K562 (cell line): ENCODE data around the gene FUT6.

Experiments
- TEAD4 ChIP-seq, 2 experiments: sonication (generic) in 1 of 2; formaldehyde crosslinking in 1 of 2; IDR thresholded peaks; 2 replicates each; pipeline versions ENCODE4 v1.6.1 to v1.8.0; 2012 to 2022; ENCODE audit warnings: borderline replicate concordance in 1 of 2, inconsistent platforms in 1 of 2, low read length in 1 of 2, mild to moderate bottlenecking in 1 of 2, missing genetic modification reagents in 1 of 2
- ZNF277 ChIP-seq: fragments of 250-450 bp; sonication (Bioruptor Pico); IDR thresholded peaks from 2 replicates; pipeline ENCODE4 v1.8.0; 2022; ENCODE audit warnings: inconsistent platforms, mild to moderate bottlenecking, moderate library complexity, borderline replicate concordance
- ZNF717 ChIP-seq: fragments of 250-450 bp; sonication (Bioruptor Pico); IDR thresholded peaks from 2 replicates; pipeline ENCODE4 v1.5.0; 2021
- TF ChIP-seq, protein P1 (sequence below): sonication (generic); formaldehyde crosslinking; IDR thresholded peaks from 2 replicates; pipeline ENCODE4 v1.8.0; 2022; ENCODE audit warnings: mild to moderate bottlenecking, low read depth, missing genetic modification reagents

GRCh38 chr19:5881543-5882299 is 42.2 kb upstream of the FUT6 start:
- TF ChIP-seq, protein P1, sequence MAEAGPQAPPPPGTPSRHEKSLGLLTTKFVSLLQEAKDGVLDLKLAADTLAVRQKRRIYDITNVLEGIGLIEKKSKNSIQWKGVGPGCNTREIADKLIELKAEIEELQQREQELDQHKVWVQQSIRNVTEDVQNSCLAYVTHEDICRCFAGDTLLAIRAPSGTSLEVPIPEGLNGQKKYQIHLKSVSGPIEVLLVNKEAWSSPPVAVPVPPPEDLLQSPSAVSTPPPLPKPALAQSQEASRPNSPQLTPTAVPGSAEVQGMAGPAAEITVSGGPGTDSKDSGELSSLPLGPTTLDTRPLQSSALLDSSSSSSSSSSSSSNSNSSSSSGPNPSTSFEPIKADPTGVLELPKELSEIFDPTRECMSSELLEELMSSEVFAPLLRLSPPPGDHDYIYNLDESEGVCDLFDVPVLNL (CRISPR knock-in tag) = no peak
- TF ChIP-seq ZNF717 (no peak), TEAD4 (IDR thresholded peaks at IDR 0.05; ENCODE audit: low read length) (no peak), TEAD4 (CRISPR knock-in tag; IDR thresholded peaks at IDR 0.05; ENCODE audit: borderline replicate concordance) (no peak), ZNF277 (no peak)
